PFSK-1 (cell line): ENCODE data around the gene EYA4.

Experiments used
- FOXP2 ChIP-seq: optimal IDR thresholded peaks from 2 replicates; pipeline ENCODE3; 2011; ENCODE audit warnings: borderline replicate concordance, control low read depth, inconsistent platforms; ENCODE audit not compliant: insufficient read depth; ENCODE audit errors: extremely low read length, extremely low read depth
- POLR2AphosphoS5 ChIP-seq: IDR thresholded peaks from 2 replicates; pipeline ENCODE4 v1.6.1; 2012; ENCODE audit warnings: low read depth, mild to moderate bottlenecking, control low read depth, low read length, moderate library complexity
- SIN3A ChIP-seq: IDR thresholded peaks from 2 replicates; pipeline ENCODE4 v1.6.1; 2012; ENCODE audit warnings: mild to moderate bottlenecking, low read length, moderate library complexity, borderline replicate concordance; ENCODE audit not compliant: insufficient read depth
- TAF1 ChIP-seq: IDR thresholded peaks from 2 replicates; pipeline ENCODE4 v1.6.1; 2012; ENCODE audit warnings: low read length, control low read depth, borderline replicate concordance; ENCODE audit not compliant: insufficient read depth
- TF ChIP-seq, protein P1 (sequence below), 2 experiments: IDR thresholded peaks; 2 replicates each; pipeline versions ENCODE4 v1.6.1 to v1.8.0; 2011 to 2012; ENCODE audit warnings: low read depth in 2 of 2, low read length in 2 of 2, control low read depth in 1 of 2, inconsistent platforms in 1 of 2, mild to moderate bottlenecking in 1 of 2, moderate library complexity in 1 of 2; ENCODE audit not compliant: insufficient read depth in 1 of 2

DNA sequence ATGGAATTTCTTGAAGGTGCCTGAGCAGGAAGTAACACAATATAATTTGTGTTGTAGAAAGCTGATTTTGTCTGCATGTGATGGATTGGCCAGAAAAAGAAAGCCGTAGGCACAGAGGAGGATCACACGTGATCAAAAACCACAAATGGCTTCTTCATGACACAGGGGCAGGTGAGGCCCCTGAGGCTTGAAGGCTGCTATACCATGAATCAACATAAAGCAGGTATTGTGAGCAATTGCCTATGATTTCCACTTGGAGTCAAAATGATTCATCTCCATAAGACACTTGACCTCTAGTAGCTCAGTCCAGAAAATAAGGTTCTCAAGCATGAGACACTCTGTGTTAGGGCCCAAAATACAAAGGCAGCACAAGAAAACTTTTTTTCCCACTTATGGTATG, 42.4 kb upstream of the EYA4 start:
- TF ChIP-seq FOXP2: no peak
- no peak for TF ChIP-seq POLR2AphosphoS5
- no peak for TF ChIP-seq TAF1
- TF ChIP-seq, protein P1, sequence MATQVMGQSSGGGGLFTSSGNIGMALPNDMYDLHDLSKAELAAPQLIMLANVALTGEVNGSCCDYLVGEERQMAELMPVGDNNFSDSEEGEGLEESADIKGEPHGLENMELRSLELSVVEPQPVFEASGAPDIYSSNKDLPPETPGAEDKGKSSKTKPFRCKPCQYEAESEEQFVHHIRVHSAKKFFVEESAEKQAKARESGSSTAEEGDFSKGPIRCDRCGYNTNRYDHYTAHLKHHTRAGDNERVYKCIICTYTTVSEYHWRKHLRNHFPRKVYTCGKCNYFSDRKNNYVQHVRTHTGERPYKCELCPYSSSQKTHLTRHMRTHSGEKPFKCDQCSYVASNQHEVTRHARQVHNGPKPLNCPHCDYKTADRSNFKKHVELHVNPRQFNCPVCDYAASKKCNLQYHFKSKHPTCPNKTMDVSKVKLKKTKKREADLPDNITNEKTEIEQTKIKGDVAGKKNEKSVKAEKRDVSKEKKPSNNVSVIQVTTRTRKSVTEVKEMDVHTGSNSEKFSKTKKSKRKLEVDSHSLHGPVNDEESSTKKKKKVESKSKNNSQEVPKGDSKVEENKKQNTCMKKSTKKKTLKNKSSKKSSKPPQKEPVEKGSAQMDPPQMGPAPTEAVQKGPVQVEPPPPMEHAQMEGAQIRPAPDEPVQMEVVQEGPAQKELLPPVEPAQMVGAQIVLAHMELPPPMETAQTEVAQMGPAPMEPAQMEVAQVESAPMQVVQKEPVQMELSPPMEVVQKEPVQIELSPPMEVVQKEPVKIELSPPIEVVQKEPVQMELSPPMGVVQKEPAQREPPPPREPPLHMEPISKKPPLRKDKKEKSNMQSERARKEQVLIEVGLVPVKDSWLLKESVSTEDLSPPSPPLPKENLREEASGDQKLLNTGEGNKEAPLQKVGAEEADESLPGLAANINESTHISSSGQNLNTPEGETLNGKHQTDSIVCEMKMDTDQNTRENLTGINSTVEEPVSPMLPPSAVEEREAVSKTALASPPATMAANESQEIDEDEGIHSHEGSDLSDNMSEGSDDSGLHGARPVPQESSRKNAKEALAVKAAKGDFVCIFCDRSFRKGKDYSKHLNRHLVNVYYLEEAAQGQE (IDR thresholded peaks at IDR 0.05; ENCODE audit: insufficient read depth in 1 of 2, low read depth in 2 of 2, low read length in 2 of 2): no peak
- TF ChIP-seq SIN3A: no peak
